ENCODE results near the gene SPAG17. TPM values are rescaled to one million over a fixed set of nuclear protein-coding genes. Genes with fewer than 3 reads are reported as not detected.

Gene SPAG17
- total RNA-seq, 1 experiment from 2014 or later = 0.52 TPM

DNA sequence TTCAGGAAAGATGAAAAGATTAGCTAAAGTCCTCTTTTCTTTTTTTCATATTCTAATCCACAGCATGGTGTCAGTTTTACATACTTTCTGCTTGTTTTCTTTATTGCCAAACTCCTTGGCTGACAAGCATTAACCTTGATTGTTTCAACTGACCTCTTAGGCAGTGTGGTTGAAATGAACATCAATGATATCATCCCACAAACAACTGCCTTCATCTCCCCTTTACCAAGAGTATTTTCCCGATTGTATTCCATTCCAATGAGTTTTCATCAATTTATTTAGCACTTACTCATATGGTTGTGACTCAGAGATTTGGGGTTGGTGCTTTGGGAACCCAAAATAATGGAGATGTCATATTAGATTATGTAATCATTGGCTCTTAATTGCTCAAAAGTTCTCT lies 71.8 kb downstream of the SPAG17 start:
- no peak for ATAC-seq
- H3K4me1 Mint-ChIP-seq = peaks cover 11% of the 10 kb centered on the region
- H3K4me3 Mint-ChIP-seq = no peak overlapping the region
- H3K27me3 Mint-ChIP-seq (ENCODE audit: low read depth) = no peaks in the 10 kb centered on the region; the same call in none of the 2 replicates
- H3K27ac Mint-ChIP-seq = no peak overlapping the region
- no peak for TF ChIP-seq TCF7 (CRISPR knock-in tag; IDR thresholded peaks at IDR 0.05; ENCODE audit: low read depth)
- TF ChIP-seq SOX15 (CRISPR knock-in tag; IDR thresholded peaks at IDR 0.05) = no peak
- no peak for TF ChIP-seq OVOL2 (CRISPR knock-in tag; IDR thresholded peaks at IDR 0.05; ENCODE audit: borderline replicate concordance)
- TF ChIP-seq ZNF423 (CRISPR knock-in tag; IDR thresholded peaks at IDR 0.05) = no peak
- no peak for TF ChIP-seq CREM (CRISPR knock-in tag; IDR thresholded peaks at IDR 0.05)
- TF ChIP-seq, protein P1, sequence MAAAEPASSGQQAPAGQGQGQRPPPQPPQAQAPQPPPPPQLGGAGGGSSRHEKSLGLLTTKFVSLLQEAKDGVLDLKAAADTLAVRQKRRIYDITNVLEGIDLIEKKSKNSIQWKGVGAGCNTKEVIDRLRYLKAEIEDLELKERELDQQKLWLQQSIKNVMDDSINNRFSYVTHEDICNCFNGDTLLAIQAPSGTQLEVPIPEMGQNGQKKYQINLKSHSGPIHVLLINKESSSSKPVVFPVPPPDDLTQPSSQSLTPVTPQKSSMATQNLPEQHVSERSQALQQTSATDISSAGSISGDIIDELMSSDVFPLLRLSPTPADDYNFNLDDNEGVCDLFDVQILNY (CRISPR knock-in tag; IDR thresholded peaks at IDR 0.05) = no peak
- TF ChIP-seq ZNF232 (CRISPR knock-in tag; IDR thresholded peaks at IDR 0.05) = no peak
- no peak for TF ChIP-seq JAZF1 (CRISPR knock-in tag; IDR thresholded peaks at IDR 0.05)
- TF ChIP-seq, protein P2, sequence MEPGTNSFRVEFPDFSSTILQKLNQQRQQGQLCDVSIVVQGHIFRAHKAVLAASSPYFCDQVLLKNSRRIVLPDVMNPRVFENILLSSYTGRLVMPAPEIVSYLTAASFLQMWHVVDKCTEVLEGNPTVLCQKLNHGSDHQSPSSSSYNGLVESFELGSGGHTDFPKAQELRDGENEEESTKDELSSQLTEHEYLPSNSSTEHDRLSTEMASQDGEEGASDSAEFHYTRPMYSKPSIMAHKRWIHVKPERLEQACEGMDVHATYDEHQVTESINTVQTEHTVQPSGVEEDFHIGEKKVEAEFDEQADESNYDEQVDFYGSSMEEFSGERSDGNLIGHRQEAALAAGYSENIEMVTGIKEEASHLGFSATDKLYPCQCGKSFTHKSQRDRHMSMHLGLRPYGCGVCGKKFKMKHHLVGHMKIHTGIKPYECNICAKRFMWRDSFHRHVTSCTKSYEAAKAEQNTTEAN (CRISPR knock-in tag; IDR thresholded peaks at IDR 0.05) = no peak
- TF ChIP-seq, protein P3, sequence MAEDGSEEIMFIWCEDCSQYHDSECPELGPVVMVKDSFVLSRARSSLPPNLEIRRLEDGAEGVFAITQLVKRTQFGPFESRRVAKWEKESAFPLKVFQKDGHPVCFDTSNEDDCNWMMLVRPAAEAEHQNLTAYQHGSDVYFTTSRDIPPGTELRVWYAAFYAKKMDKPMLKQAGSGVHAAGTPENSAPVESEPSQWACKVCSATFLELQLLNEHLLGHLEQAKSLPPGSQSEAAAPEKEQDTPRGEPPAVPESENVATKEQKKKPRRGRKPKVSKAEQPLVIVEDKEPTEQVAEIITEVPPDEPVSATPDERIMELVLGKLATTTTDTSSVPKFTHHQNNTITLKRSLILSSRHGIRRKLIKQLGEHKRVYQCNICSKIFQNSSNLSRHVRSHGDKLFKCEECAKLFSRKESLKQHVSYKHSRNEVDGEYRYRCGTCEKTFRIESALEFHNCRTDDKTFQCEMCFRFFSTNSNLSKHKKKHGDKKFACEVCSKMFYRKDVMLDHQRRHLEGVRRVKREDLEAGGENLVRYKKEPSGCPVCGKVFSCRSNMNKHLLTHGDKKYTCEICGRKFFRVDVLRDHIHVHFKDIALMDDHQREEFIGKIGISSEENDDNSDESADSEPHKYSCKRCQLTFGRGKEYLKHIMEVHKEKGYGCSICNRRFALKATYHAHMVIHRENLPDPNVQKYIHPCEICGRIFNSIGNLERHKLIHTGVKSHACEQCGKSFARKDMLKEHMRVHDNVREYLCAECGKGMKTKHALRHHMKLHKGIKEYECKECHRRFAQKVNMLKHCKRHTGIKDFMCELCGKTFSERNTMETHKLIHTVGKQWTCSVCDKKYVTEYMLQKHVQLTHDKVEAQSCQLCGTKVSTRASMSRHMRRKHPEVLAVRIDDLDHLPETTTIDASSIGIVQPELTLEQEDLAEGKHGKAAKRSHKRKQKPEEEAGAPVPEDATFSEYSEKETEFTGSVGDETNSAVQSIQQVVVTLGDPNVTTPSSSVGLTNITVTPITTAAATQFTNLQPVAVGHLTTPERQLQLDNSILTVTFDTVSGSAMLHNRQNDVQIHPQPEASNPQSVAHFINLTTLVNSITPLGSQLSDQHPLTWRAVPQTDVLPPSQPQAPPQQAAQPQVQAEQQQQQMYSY (CRISPR knock-in tag; IDR thresholded peaks at IDR 0.05) = no peak
- no peak for TF ChIP-seq TEAD4 (CRISPR knock-in tag; IDR thresholded peaks at IDR 0.05)
- no peak for TF ChIP-seq SMAD4 (CRISPR knock-in tag; IDR thresholded peaks at IDR 0.05)
- TF ChIP-seq SMAD3 (CRISPR knock-in tag; IDR thresholded peaks at IDR 0.05; ENCODE audit: borderline replicate concordance) = no peak
- TF ChIP-seq CBFB (CRISPR knock-in tag; IDR thresholded peaks at IDR 0.05; ENCODE audit: low read depth) = no peak
- TF ChIP-seq, protein P4, sequence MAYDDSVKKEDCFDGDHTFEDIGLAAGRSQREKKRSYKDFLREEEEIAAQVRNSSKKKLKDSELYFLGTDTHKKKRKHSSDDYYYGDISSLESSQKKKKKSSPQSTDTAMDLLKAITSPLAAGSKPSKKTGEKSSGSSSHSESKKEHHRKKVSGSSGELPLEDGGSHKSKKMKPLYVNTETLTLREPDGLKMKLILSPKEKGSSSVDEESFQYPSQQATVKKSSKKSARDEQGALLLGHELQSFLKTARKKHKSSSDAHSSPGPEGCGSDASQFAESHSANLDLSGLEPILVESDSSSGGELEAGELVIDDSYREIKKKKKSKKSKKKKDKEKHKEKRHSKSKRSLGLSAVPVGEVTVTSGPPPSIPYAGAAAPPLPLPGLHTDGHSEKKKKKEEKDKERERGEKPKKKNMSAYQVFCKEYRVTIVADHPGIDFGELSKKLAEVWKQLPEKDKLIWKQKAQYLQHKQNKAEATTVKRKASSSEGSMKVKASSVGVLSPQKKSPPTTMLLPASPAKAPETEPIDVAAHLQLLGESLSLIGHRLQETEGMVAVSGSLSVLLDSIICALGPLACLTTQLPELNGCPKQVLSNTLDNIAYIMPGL (CRISPR knock-in tag; IDR thresholded peaks at IDR 0.05) = no peak
- no peak for TF ChIP-seq ZNF396 (CRISPR knock-in tag; IDR thresholded peaks at IDR 0.05; ENCODE audit: borderline replicate concordance)
- no peak for TF ChIP-seq GABPB1 (CRISPR knock-in tag; IDR thresholded peaks at IDR 0.05)
- TF ChIP-seq NR3C1 (CRISPR knock-in tag; conservative IDR thresholded peaks at IDR 0.05; ENCODE audit: low read depth) = no peak
- no peak for TF ChIP-seq FOXJ3 (CRISPR knock-in tag; IDR thresholded peaks at IDR 0.05; ENCODE audit: borderline replicate concordance)
- no peaks in the 10 kb centered on the region for H3K9me3 Mint-ChIP-seq
- ChIA-PET POLR2A (no interaction called here), CTCF (no interaction called here)
- no peak for DNase-seq (ENCODE audit: low spot score)
- no peaks in the 10 kb centered on the region for H3K36me3 Mint-ChIP-seq

DNA sequence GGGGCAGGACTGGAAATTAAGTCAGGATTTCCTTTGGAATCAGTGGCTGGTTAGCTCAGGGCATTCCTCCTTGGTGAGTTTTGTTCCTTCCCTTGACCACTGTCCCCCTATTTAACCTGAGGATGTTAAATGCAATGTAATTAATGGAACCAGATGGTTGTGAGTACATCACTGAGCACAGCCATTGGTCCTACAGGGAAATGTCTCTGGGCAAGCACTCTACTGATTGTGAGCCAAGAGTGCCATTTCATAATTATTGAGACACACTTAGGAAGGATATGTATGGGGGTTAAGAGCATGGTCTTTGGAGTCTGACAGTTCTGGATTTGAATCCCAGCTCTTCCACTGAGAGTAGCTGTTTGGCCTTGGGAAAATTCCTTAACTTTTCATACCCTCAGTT lies 74.4 kb downstream of the SPAG17 start:
- H3K4me3 Mint-ChIP-seq = no peak overlapping the region
- POLR2A ChIA-PET = no interaction called here
- no peak for ATAC-seq
- no peaks in the 10 kb centered on the region; the same call in 1 of the 2 replicates for H3K27me3 Mint-ChIP-seq (ENCODE audit: low read depth)
- peaks cover 11% of the 10 kb centered on the region for H3K4me1 Mint-ChIP-seq
- DNase-seq (ENCODE audit: low spot score) = no peak
- no peak overlapping the region for H3K27ac Mint-ChIP-seq
- CTCF ChIA-PET = no interaction called here
- H3K9me3 Mint-ChIP-seq = no peaks in the 10 kb centered on the region
- no peaks in the 10 kb centered on the region for H3K36me3 Mint-ChIP-seq
- TF ChIP-seq ZBTB21 (CRISPR knock-in tag; IDR thresholded peaks at IDR 0.05; ENCODE audit: borderline replicate concordance) = no peak
- no peak for TF ChIP-seq FOXJ3 (CRISPR knock-in tag; IDR thresholded peaks at IDR 0.05; ENCODE audit: borderline replicate concordance)
- TF ChIP-seq, protein P5, sequence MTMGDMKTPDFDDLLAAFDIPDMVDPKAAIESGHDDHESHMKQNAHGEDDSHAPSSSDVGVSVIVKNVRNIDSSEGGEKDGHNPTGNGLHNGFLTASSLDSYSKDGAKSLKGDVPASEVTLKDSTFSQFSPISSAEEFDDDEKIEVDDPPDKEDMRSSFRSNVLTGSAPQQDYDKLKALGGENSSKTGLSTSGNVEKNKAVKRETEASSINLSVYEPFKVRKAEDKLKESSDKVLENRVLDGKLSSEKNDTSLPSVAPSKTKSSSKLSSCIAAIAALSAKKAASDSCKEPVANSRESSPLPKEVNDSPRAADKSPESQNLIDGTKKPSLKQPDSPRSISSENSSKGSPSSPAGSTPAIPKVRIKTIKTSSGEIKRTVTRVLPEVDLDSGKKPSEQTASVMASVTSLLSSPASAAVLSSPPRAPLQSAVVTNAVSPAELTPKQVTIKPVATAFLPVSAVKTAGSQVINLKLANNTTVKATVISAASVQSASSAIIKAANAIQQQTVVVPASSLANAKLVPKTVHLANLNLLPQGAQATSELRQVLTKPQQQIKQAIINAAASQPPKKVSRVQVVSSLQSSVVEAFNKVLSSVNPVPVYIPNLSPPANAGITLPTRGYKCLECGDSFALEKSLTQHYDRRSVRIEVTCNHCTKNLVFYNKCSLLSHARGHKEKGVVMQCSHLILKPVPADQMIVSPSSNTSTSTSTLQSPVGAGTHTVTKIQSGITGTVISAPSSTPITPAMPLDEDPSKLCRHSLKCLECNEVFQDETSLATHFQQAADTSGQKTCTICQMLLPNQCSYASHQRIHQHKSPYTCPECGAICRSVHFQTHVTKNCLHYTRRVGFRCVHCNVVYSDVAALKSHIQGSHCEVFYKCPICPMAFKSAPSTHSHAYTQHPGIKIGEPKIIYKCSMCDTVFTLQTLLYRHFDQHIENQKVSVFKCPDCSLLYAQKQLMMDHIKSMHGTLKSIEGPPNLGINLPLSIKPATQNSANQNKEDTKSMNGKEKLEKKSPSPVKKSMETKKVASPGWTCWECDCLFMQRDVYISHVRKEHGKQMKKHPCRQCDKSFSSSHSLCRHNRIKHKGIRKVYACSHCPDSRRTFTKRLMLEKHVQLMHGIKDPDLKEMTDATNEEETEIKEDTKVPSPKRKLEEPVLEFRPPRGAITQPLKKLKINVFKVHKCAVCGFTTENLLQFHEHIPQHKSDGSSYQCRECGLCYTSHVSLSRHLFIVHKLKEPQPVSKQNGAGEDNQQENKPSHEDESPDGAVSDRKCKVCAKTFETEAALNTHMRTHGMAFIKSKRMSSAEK (CRISPR knock-in tag; IDR thresholded peaks at IDR 0.05; ENCODE audit: borderline replicate concordance) = no peak
- TF ChIP-seq, protein P3 (CRISPR knock-in tag; IDR thresholded peaks at IDR 0.05) = no peak

All from WTC11 (cell line).